Posterior vena cava (tissue), 2 donors: Measurements from ENCODE around the gene SMCP. TPM values are rescaled to one million over a fixed set of nuclear protein-coding genes. Genes with fewer than 3 reads are reported as not detected.

Source experiments
- DNase-seq: peaks from one replicate; pipeline ENCODE4 v3.0.0-alpha.2; 2020; ENCODE audit warnings: low spot score
- intact Hi-C, 2 donors: fragments of 100-400 bp; cut with DNase I; formaldehyde crosslinking; loops; one replicate each; pipeline versions ENCODE4 v1.14.1 to v1.14.2; 2022 to 2023
- total RNA-seq, 2 donors: library from RNA; stranded (reverse); fragmentation: NEBNext Ultra II Directional; extraction: Animal tissue kit (Norgen Biotek cat#: 25700); gene quantifications; one replicate each; pipeline ENCODE4 v1.2.1, GENCODE V29; 2021
- donor health status: DM: yes; HTN: yes; CAD: no.
- donor health status: DM: yes; HTN: yes; CAD: no.

Gene SMCP
- total RNA-seq, 2 donors from 2014 or later = not detected

- intact Hi-C loops = no loop called here
- DNase-seq = no peak
Measured at GRCh38 chr1:152884966-152885624, 7.0 kb downstream of the SMCP start.

- intact Hi-C loops = no loop called here
- no peak for DNase-seq
Measured at GRCh38 chr1:152886085-152886484, 8.0 kb downstream of the SMCP start.

GRCh38 chr1:152886758-152887409 is 8.8 kb downstream of the SMCP start:
- intact Hi-C loops = no loop called here
- DNase-seq = no peak

- intact Hi-C loops = no loop called here
- DNase-seq = no peak
Measured at GRCh38 chr1:152888126-152888525, 10.0 kb downstream of the SMCP start.

GRCh38 chr1:152899027-152899426 is 20.9 kb downstream of the SMCP start:
- intact Hi-C loops = no loop called here
- no peak for DNase-seq

- intact Hi-C loops = loop anchor here in 1 of 2 donors (10.0 kb wide), 1 partner anchor 55 kb away; the partner anchor contains the start of gene LCE6A
Measured at GRCh38 chr1:152899883-152900282, 21.8 kb downstream of the SMCP start.

GRCh38 chr1:152901631-152902030 is 23.5 kb downstream of the SMCP start:
- intact Hi-C loops = loop anchor here in 1 of 2 donors (10.0 kb wide), 1 partner anchor 57 kb away; the partner anchor contains the start of gene LCE6A
- no peak for DNase-seq

More at GRCh38 chr1:152899883-152900282, 21.8 kb downstream of the SMCP start:
- DNase-seq = no peak

GRCh38 chr1:152902636-152903035 is 24.5 kb downstream of the SMCP start:
- intact Hi-C loops = loop anchor here in 1 of 2 donors (10.0 kb wide), 1 partner anchor 58 kb away; the partner anchor contains the start of gene LCE6A
- DNase-seq = no peak

GRCh38 chr1:152904688-152905440 is 26.7 kb downstream of the SMCP start:
- intact Hi-C loops = loop anchor here in 1 of 2 donors (10.0 kb wide), 1 partner anchor 60 kb away; the partner anchor contains the start of gene LCE6A
- no peak for DNase-seq

- intact Hi-C loops = loop anchor here in 1 of 2 donors (10.0 kb wide), 1 partner anchor 61 kb away; the partner anchor contains the start of gene LCE6A
- no peak for DNase-seq
Measured at GRCh38 chr1:152906023-152906565, 28.0 kb downstream of the SMCP start.

GRCh38 chr1:152907686-152908601 is 29.8 kb downstream of the SMCP start, which contains the start of gene IVL:
IVL (plus strand) TSS chr1:152908546; CDS start chr1:152909798, 1,252 bp downstream.
- DNase-seq = no peak
- intact Hi-C loops = loop anchor here in 1 of 2 donors (10.0 kb wide), 1 partner anchor 63 kb away; the partner anchor contains the start of gene LCE6A

GRCh38 chr1:152909206-152909605 is 31.1 kb downstream of the SMCP start:
- DNase-seq = no peak
- intact Hi-C loops = loop anchor here in 1 of 2 donors (10.0 kb wide), 1 partner anchor 64 kb away; the partner anchor contains the start of gene LCE6A

- intact Hi-C loops = no loop called here
- no peak for DNase-seq
Measured at GRCh38 chr1:152912471-152912870, 34.3 kb downstream of the SMCP start.

- intact Hi-C loops = no loop called here
- no peak for DNase-seq
Measured at GRCh38 chr1:152912900-152913299, 34.8 kb downstream of the SMCP start.

GRCh38 chr1:152917794-152918193 is 39.7 kb downstream of the SMCP start:
- intact Hi-C loops = no loop called here
- DNase-seq = no peak

GRCh38 chr1:152919071-152919470 is 40.9 kb downstream of the SMCP start:
- DNase-seq = no peak
- intact Hi-C loops = no loop called here

GRCh38 chr1:152924191-152924590 is 46.1 kb downstream of the SMCP start:
- intact Hi-C loops = no loop called here
- DNase-seq = no peak

- DNase-seq = no peak
- intact Hi-C loops = no loop called here
Measured at GRCh38 chr1:152926091-152926490, 48.0 kb downstream of the SMCP start.
